IPS-20b (cell line): Measurements from ENCODE around the gene GRAPL.
"Not testable (repeated sequence)": the region's sequence is repeated elsewhere in the genome, so short reads cannot be mapped to it uniquely, and the experiment has no call there.

Source experiments
- H3K27ac ChIP-seq: one replicate; pipeline ENCODE4 v1.5.1; 2013; ENCODE audit warnings: low read length
- H3K27me3 ChIP-seq: 2 replicates; pipeline ENCODE4 v1.6.1; 2013; ENCODE audit warnings: mild to moderate bottlenecking, low read length, inconsistent platforms; ENCODE audit not compliant: insufficient read depth
- H3K36me3 ChIP-seq: 2 replicates; pipeline ENCODE4 v1.6.1; 2013; ENCODE audit warnings: low read depth, mild to moderate bottlenecking, inconsistent platforms, low read length, moderate library complexity; ENCODE audit not compliant: insufficient read depth
- H3K4me1 ChIP-seq: 2 replicates; pipeline ENCODE4 v1.6.1; 2013; ENCODE audit warnings: mild to moderate bottlenecking, control low read depth, inconsistent platforms, low read length, moderate library complexity; ENCODE audit not compliant: insufficient read depth
- H3K4me3 ChIP-seq: 2 replicates; pipeline ENCODE4 v1.5.1; 2013; ENCODE audit warnings: mild to moderate bottlenecking, low read length, inconsistent platforms
- H3K9ac ChIP-seq: 2 replicates; pipeline ENCODE4 v1.6.1; 2013; ENCODE audit warnings: low read depth, mild to moderate bottlenecking, inconsistent platforms, low read length, moderate library complexity
- H3K9me3 ChIP-seq: 2 replicates; pipeline ENCODE4 v1.6.1; 2013; ENCODE audit warnings: mild to moderate bottlenecking, low read depth, low read length, inconsistent platforms; ENCODE audit not compliant: insufficient read depth

GRAPL gene

DNA sequence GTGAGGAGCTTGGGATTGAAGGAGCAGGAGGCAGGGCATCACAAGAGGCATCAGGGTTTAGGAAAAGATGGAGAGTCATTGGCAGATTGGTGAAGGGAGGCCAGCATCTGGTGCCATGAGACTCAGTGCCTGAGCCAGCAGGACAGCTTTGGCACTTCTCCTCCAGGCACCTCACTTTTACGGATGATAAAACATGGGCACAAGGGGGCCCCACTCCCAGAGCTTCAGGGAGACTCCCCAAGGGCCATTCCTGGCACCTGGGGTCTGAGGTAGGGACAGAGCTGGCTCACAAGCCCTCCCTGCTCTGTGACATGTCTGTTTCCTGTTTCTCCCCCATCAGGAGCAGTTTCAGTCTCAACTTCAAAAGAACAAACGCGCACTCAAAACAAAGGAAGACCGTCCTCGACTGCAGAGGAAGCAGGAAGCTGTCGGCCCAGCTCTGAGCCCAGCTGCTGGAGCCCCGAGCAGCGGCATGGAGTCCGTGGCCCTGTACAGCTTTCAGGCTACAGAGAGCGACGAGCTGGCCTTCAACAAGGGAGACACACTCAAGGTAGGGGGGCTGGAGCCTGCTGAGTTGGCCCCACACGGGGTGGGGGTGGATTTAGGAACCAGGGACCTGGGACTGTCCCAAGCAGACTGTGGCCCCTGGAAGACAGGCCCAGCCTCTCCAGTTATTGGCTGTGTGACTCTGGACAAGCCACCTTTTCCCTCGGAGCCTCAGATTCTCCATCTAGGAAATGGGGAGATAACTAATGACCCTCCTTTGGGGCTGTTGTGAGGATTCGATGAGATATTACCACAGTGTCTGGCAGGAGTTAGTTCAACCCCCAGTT lies at the start of gene GRAPL:
Gene GRAPL (plus strand): TSS at position 442 of the 833 bp plus-strand sequence. CDS start 31 bp downstream, at position 473.
- H3K27me3 ChIP-seq, H3K4me3 ChIP-seq, H3K27ac ChIP-seq, H3K9me3 ChIP-seq, H3K9ac ChIP-seq, H3K4me1 ChIP-seq, H3K36me3 ChIP-seq: not testable (repeated sequence)

DNA sequence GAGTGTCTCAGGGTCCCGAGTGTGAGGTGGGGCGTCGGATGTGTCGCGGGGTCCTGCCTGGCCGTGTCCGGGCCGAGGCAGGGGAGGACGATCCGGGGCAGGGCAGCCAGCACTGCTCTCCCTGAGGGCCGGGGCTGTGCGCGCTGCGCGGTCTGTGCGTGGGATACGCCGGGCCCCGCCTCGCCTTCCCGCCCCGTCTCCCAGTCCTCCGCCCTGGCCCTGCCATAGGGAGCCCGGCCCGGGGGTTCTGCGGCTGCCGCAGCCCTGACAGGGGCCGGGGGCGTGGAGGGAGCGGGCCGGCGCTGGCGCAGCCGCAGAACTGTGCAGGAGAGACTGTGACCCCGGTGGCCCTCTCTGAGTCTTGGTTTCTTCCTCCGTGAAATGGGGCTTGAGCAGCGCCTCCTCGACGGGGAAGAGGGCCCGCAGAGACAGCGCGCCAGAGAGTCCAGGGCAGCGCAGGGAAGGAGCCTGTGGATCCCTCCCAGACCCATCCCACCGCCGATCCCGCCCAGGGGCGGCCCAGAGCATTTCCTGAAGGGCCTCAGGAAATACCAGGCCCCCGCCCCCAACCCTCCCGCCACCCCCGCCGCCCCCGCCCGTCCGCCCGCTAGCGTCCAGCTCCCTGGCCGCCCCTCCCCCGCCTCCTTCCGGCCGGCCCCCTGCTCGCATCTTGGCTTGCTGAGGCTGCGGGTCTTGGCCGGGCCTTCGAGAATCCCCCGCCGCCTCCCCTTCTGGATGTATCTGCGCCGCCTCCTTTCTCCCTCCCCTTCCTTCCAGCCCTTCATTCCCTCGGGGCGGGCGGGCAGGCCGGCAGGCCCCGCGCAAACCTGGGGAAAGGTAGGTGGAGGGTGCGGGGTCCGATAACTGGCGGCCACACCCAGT lies 38.3 kb upstream of the GRAPL start:
- not testable (repeated sequence) for H3K27ac ChIP-seq, H3K9me3 ChIP-seq, H3K9ac ChIP-seq, H3K4me3 ChIP-seq, H3K4me1 ChIP-seq, H3K27me3 ChIP-seq, H3K36me3 ChIP-seq

DNA sequence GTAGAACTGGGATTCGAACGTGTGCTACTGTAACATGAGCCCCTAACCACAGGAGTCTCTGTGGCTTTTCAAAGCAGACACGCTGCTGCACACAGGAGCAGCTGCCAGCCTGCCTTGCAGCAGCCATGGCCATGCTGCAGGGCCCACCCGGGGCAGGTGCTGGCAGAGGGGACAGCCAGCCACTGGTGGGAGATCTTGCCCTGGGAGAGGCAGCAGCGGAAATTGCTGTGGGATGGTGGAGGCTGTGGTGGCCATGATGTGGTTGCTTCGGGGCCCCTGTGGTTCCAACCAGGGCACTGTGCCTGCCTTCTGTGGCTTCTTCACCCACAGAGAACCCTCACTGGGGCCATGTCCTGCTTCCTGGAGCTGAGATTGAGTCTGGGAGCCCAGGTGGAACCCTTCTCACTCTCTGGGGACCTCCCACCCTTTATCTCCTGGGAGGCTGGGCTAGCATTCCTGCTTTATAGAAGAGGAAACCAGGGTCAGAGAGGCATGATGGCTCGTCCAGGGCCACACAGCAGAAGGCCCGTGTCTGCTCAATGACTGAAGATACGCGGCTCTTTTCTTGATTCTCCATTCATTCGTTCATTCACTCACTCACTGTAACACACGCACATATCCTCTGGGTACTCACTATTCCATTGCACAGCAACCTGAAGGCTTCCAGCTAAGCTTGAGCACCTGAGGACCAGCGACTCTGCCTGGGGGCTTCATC lies 37.2 kb upstream of the GRAPL start:
- H3K27ac ChIP-seq, H3K9me3 ChIP-seq, H3K4me3 ChIP-seq, H3K9ac ChIP-seq, H3K36me3 ChIP-seq, H3K27me3 ChIP-seq, H3K4me1 ChIP-seq: not testable (repeated sequence)

DNA sequence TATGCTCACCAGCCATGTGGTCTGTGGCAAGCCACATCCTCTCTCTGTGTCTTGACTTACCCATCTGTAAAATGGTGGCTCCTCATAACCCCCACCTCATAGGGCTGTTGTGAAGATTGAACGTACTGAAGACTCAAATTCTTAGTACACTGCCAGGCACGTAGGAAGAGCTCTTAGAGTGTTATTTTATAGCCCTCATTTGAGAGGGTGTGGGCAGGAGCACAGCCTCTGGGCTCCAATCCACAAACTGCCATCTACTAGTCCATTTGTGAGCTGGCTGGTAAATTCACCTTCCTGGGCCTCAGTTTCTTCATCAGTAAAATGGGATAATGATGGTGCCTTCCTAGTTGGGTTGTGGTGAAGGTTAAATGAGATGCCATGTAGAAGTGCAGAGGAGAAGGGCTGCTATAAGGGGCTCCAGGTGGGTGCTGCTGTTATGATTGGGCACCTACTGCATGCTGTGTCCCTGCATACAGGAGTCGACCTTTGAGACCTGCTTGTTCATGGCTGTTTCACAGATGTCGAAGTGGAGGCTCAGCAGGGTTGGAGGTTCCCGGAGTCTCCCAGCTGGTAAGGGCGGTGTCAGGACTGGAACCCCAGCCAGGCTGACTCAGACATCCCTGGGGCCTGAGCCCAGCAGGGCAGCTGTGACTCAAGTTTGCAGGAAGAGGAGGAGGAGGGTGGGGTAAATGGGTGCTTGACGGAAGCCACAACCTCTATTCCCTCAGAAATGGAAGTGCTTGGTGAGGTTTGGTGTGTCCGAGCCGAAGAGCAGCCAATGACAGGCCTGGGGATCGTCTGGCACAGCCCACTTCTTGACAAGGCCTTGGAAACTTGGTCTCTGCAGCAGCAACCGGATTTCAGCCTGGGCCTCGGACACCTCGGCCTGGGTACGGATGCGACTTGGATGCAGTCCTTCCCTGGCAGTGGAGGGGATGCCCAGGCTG lies 34.4 kb upstream of the GRAPL start:
- not testable (repeated sequence) for H3K4me3 ChIP-seq, H3K27me3 ChIP-seq, H3K4me1 ChIP-seq, H3K9me3 ChIP-seq, H3K9ac ChIP-seq, H3K27ac ChIP-seq, H3K36me3 ChIP-seq

DNA sequence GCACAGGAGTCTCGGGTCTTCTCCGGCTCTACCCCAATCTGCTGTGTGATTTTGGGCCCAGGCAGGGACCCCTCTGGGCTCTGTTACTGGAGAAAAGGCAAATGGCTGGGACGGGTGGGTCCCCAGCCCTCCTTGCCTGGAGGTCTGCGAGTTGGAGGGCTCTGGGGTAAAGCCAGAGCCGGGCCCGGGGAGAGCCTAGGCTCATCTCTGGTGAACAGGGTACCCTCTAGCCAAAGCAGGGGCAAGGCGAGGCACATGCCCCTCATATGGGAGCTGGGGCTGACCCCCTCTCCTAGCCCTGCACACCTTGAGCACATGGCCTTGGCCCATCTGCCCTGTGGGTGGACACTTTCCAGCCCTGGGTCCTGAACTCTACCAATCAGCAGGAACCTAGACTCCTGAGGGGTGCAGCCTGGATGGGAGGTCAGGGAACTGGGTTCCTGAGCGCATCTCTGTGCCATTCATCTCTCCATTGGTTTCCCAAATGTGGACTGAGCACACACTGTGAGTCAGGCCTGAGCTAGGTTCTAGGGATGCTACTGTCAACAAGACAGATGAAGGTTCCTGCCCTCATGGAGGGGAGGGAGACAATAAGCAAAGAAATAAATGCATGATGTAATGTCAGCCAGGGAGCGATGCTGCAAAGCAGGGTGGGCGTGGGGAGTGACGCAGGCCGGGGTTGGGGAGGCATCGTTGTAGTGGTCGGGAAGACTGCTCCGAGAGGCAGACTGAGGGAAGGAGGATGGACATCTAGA lies 33.5 kb upstream of the GRAPL start:
- not testable (repeated sequence) for H3K4me1 ChIP-seq, H3K36me3 ChIP-seq, H3K9ac ChIP-seq, H3K27me3 ChIP-seq, H3K27ac ChIP-seq, H3K9me3 ChIP-seq, H3K4me3 ChIP-seq

DNA sequence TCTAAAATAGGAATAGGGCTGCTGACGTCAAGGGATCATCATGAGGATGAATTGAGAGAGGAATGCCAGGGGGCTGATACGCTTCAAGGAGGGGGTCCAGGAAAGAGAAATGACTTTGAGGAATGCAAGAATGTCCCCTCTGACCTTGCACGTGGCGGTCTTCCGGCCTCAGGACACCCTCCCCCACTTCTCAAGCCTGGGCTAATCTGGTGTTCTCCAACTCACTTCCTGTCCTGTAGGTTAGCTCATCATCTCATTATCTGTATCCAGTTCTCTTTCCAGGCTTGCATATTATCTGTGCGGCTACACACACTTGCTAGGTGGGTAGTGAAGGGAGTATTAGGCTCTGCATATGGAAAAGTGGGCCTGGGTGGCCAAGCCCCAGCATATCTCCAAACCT lies 18.9 kb upstream of the GRAPL start:
- not testable (repeated sequence) for H3K27ac ChIP-seq, H3K27me3 ChIP-seq, H3K9me3 ChIP-seq, H3K4me1 ChIP-seq, H3K36me3 ChIP-seq, H3K4me3 ChIP-seq, H3K9ac ChIP-seq

DNA sequence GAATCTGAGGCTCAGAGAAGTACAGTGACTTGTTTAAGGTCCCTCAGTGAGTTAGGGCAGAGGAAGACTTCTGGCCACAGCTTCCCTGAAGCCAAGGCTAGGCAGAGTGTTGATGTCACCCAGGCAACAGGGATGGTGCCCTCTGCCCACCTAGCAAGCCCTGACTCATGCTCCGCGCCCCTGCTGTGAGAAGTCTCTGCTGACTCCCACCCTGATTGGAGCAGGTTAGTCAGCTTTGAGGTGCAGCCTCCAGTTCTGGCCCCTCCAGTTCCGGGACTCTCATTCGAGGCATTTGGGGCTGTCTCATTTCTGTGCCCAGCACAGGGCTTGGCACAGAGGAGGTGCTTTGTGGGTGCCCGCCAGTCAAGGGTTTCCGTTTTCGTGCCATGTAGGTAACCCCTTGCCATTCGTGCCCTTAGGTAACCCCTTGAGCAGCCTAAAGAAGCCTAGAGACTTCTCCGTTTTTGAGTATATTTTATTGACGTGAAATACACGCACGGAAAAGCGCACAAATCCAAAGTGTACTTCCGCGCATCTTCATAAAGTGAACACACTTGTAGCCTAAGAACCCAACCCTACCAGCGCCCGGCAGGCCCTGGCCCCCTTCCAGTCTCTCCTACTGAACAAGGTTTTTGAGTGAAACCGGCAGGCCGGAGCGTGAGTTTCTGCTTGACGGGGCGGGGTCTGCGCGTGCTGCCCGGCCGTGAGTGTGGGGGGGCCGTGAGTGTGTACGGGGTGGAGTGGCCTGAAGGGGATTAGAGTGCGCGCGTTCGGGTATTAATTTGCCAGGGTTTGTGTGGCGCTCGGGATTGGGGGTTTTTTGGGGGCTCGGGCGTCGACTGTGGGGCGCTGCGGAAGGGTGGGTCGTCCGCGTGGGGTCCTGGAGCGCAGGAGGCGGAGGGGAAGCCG lies 16.9 kb upstream of the GRAPL start:
- H3K36me3 ChIP-seq, H3K9me3 ChIP-seq: not testable (repeated sequence)

DNA sequence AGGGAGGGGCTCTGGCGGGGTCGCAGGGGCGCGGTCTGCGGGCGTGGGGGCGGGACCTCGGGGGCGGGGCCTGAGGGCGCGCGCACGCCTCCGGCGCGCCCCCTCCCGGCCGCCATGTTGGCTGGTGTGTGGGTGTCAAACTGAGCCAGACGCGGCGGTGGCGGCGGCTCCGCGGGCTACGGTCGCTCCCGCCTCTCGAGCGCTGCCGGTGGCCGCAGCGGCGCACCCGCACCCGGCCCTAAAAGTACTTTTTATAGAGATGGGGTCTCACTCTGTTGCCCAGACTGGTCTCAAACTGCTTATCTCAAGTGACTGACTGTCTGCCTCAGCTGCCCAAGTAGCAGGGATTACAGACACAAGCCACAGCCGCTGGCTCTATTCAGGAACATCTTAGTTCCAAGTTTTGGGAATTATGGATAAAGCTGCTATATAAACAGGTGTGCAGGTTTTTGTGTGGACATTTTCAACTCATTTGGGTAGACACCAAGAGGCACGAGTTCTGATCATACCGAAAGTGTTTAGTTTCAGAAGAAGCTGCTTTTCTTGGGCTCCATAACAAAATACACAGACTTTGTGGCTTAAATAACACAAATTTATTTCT lies 16.2 kb upstream of the GRAPL start:
- not testable (repeated sequence) for H3K27me3 ChIP-seq, H3K27ac ChIP-seq, H3K36me3 ChIP-seq, H3K9me3 ChIP-seq, H3K4me1 ChIP-seq
- Histone ChIP-seq H3K9ac (peak overlapping the region; percentile 51; the same call in 1 of the 2 replicates), H3K4me3 (peak overlapping the region; percentile 51; the same call in 1 of the 2 replicates)

More for the DNA sequence above, 16.9 kb upstream of the GRAPL start:
- not testable (repeated sequence) for H3K4me1 ChIP-seq, H3K4me3 ChIP-seq, H3K27ac ChIP-seq, H3K27me3 ChIP-seq, H3K9ac ChIP-seq

DNA sequence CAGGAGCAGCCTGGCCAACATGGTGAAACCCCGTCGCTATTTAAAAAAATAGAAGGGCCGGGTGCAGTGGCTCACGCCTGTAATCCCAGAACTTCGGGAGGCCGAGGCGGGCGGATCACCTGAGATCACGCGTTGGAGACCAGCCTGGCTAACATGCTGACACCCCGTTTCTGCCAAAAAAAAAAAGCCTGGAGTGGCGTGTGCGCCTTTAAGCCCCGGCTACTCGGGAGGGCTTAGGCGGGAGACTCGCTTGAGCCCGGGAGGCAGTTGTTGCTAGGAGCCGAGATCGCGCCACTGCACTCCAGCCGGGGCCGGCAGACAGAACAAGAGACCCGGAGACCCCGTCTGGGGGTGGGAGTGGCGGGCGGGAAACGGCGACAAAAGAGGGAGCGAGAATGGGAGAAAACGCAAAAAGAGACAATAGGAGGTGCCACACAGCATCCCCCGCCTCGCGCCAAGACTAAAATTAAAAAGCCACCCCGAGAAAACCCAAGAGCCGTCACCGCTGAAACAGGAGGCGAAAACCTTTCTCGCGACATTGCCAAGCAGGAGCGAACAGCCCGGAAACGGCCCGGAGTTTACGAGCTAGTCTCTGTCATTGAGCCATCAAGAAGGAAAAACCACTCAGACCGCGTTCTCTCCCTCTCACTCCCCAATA lies 15.5 kb upstream of the GRAPL start:
- H3K36me3 ChIP-seq, H3K27me3 ChIP-seq, H3K4me1 ChIP-seq, H3K9me3 ChIP-seq, H3K27ac ChIP-seq, H3K4me3 ChIP-seq: not testable (repeated sequence)
- H3K9ac ChIP-seq: peak overlapping the region; percentile 53; the same call in 1 of the 2 replicates
